Measurements from ENCODE around the gene FAM171A1. TPM values are rescaled to one million over a fixed set of nuclear protein-coding genes. Genes with fewer than 3 reads are reported as not detected.

FAM171A1 gene
- total RNA-seq, 2 experiments from 2014 or later, result 4.0 TPM

- ChIA-PET CTCF (no interaction called here), POLR2A (interaction anchor here (1.1 kb wide), 1 partner anchor 85 kb away, joined by 3 read pairs; the partner anchor contains the start of gene RPP38)
- Mint-ChIP-seq H3K27ac (no peak overlapping the region), H3K4me1 (ENCODE audit: low read depth) (peaks cover 21% of the 10 kb centered on the region), H3K36me3 (ENCODE audit: low read depth) (peaks cover 8% of the 10 kb centered on the region), H3K27me3 (ENCODE audit: low read depth) (no peaks in the 10 kb centered on the region), H3K4me3 (no peak overlapping the region), H3K9me3 (ENCODE audit: insufficient read depth) (no peaks in the 10 kb centered on the region)
- no peak for ATAC-seq
- DNase-seq, result no peak
These were observed 188.4 kb downstream of the FAM171A1 start for GRCh38 chr10:15182540-15183207.

GRCh38 chr10:15181576-15182156, 189.4 kb downstream of the FAM171A1 start:
- no peak overlapping the region for H3K27ac Mint-ChIP-seq
- H3K27me3 Mint-ChIP-seq (ENCODE audit: low read depth), result no peaks in the 10 kb centered on the region
- POLR2A ChIA-PET, result interaction anchor here (1.0 to 1.1 kb wide), 2 partner anchors 12 to 84 kb away, joined by 3 to 4 read pairs; partner anchors contain the start of gene RPP38
- H3K9me3 Mint-ChIP-seq (ENCODE audit: insufficient read depth), result no peaks in the 10 kb centered on the region
- CTCF ChIA-PET, result no interaction called here
- no peak for ATAC-seq
- peaks cover 20% of the 10 kb centered on the region for H3K4me1 Mint-ChIP-seq (ENCODE audit: low read depth)
- peaks cover 5% of the 10 kb centered on the region for H3K36me3 Mint-ChIP-seq (ENCODE audit: low read depth)
- DNase-seq, result no peak
- H3K4me3 Mint-ChIP-seq, result no peak overlapping the region

- Mint-ChIP-seq H3K27ac (no peak overlapping the region), H3K4me1 (ENCODE audit: low read depth) (peaks cover 11% of the 10 kb centered on the region), H3K4me3 (no peak overlapping the region), H3K9me3 (ENCODE audit: insufficient read depth) (no peaks in the 10 kb centered on the region), H3K36me3 (ENCODE audit: low read depth) (peaks cover 3% of the 10 kb centered on the region), H3K27me3 (ENCODE audit: low read depth) (peaks cover under 1% of the 10 kb centered on the region)
- CTCF ChIA-PET, result interaction anchor here (0.8 to 1.2 kb wide), 3 partner anchors 9 to 12 kb away, joined by 3 read pairs; no protein-coding TSS in a partner anchor
- ATAC-seq (no peak), DNase-seq (no peak)
- POLR2A ChIA-PET, result interaction anchor here (1.0 kb wide), 1 partner anchor 11 kb away, joined by 4 read pairs; no protein-coding TSS in a partner anchor
These were observed 190.4 kb downstream of the FAM171A1 start for GRCh38 chr10:15180736-15181135.

DNA sequence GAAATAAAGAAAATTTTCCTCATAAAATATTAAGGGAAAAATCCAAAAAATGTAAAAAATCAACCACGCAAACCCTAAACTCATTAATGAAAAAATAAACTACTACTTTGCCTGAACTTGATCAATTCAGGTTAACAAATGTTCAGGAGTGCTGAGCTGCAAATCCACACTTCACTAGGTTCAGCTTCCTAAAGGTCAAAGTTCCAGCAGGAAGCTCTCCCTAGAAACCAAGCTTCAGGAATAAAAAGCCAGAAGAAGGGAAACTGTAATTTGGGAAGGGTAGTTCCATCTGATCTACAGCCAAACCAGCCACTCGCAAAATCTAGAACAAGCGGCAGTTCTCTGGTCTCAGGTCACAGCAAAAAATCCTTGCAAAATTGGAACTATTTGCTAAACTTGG, 194.8 kb downstream of the FAM171A1 start:
- Mint-ChIP-seq H3K9me3 (ENCODE audit: insufficient read depth) (no peaks in the 10 kb centered on the region), H3K4me1 (ENCODE audit: low read depth) (peaks cover 14% of the 10 kb centered on the region), H3K27me3 (ENCODE audit: low read depth) (peaks cover 2% of the 10 kb centered on the region), H3K36me3 (ENCODE audit: low read depth) (no peaks in the 10 kb centered on the region), H3K4me3 (no peak overlapping the region), H3K27ac (no peak overlapping the region)
- CTCF ChIA-PET, result no interaction called here
- ATAC-seq (no peak), DNase-seq (no peak)
- POLR2A ChIA-PET, result no interaction called here

GRCh38 chr10:15175587-15175986, 195.5 kb downstream of the FAM171A1 start:
- no peak for ATAC-seq
- ChIA-PET POLR2A (no interaction called here), CTCF (no interaction called here)
- Mint-ChIP-seq H3K27me3 (ENCODE audit: low read depth) (peaks cover 2% of the 10 kb centered on the region), H3K4me3 (no peak overlapping the region), H3K27ac (no peak overlapping the region), H3K9me3 (ENCODE audit: insufficient read depth) (no peaks in the 10 kb centered on the region), H3K4me1 (ENCODE audit: low read depth) (peaks cover 21% of the 10 kb centered on the region), H3K36me3 (ENCODE audit: low read depth) (no peaks in the 10 kb centered on the region)
- no peak for DNase-seq

- Mint-ChIP-seq H3K4me3 (no peak overlapping the region), H3K4me1 (ENCODE audit: low read depth) (peaks cover 41% of the 10 kb centered on the region), H3K36me3 (ENCODE audit: low read depth) (peaks cover 2% of the 10 kb centered on the region), H3K27me3 (ENCODE audit: low read depth) (peaks cover 2% of the 10 kb centered on the region), H3K27ac (no peak overlapping the region), H3K9me3 (ENCODE audit: insufficient read depth) (no peaks in the 10 kb centered on the region)
- DNase-seq (no peak), ATAC-seq (no peak)
- POLR2A ChIA-PET, result no interaction called here
- CTCF ChIA-PET, result interaction anchor here (1.0 kb wide), 1 partner anchor 35 kb away, joined by 3 read pairs; no protein-coding TSS in a partner anchor
These were observed 198.7 kb downstream of the FAM171A1 start for GRCh38 chr10:15172306-15172840.

DNA sequence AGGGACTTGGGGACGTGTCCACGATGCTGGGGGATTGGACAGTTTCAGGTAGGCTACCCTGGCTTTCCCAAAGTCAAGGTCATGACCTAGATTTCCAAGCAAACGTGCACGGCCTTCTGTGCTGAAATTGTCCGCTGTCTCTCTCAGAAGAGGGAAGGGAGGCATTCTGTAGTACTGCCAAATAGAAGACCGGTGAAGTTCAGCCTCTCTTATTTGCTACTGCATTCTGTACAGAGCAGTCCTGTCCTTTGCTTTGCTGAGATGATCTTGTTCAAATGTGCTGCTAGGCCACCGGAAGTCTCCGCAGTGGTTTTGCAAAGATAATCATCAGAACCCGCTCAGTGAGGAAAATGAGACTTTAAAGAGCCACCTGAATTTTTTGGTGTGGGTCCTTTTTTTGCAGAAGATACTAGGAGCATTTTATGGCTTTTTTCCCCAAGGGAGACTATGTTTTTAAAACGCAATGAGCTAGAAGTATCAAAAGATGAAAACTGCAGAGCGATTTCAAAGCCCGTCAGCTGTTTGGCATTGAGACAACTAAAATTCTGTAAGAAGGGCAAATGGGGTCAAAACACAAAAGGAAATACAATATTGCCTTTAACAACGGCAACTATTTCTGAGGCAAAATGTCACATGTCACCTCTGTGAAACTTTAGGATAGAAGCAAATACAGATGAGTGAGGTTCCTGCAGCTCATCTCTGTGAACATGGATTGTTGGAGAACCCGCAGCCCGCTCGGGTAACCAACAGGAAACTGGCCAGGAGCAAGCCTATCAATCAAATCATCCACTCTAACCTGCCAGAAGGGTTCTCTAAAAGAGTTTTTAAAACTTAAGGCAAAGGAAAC, 201.3 kb downstream of the FAM171A1 start:
- ATAC-seq, result peak; percentile 50
- peak overlapping the region; percentile 89 for H3K27ac Mint-ChIP-seq
- H3K27me3 Mint-ChIP-seq (ENCODE audit: low read depth), result no peaks in the 10 kb centered on the region
- H3K9me3 Mint-ChIP-seq (ENCODE audit: insufficient read depth), result no peaks in the 10 kb centered on the region
- H3K4me1 Mint-ChIP-seq (ENCODE audit: low read depth), result peaks cover 55% of the 10 kb centered on the region
- peak; percentile 83 for DNase-seq
- H3K36me3 Mint-ChIP-seq (ENCODE audit: low read depth), result peaks cover 5% of the 10 kb centered on the region
- ChIA-PET CTCF (interaction anchor here (0.8 to 1.8 kb wide), 5 partner anchors 16 to 41 kb away, joined by 3 to 7 read pairs (median 4); no protein-coding TSS in a partner anchor), POLR2A (interaction anchor here (0.7 to 1.4 kb wide), 10 partner anchors 9 to 215 kb away, joined by 3 to 5 read pairs (median 4); partner anchors contain the start of gene MEIG1)
- peak overlapping the region; percentile 72 for H3K4me3 Mint-ChIP-seq

DNA sequence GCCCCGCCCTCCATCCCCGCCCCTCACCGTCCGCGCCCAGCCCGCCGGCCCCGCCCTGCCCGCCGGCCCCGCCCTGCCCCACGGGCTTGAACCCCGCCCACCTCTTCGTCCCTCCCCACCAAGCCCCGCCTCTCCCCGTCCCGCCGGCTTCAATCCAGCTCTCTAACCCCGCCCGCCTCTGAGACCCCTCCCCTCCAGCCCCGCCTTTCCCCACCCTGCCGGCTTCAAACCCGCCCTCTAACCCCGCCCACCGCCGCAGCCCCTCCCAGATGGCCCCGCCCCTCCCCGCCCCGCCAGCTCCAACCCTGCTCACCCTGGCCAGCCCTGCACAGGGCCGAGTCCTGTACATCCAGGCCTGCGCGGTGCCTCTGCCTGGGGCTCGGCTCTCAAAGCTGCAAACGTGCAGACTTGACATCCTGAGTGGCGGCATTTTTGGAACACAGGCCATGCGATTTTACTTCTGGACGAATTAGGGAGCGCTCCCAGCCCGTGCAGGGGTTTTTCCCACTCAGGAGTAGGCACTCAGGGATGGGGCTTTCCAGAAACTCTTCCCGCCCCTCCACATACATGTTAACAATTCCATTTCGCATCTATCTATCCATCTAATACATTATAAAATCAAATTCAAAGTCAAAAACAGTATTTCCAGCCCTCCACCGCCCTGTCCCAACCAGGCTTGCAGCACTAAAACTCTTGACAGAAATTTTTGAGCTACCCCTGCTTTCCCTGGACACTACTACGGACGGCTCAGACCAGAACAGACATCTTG, 202.1 kb downstream of the FAM171A1 start:
- ChIA-PET CTCF (interaction anchor here (0.7 to 1.8 kb wide), 7 partner anchors 16 to 70 kb away, joined by 3 to 7 read pairs (median 3); no protein-coding TSS in a partner anchor), POLR2A (interaction anchor here (0.6 to 1.4 kb wide), 9 partner anchors 28 to 984 kb away, joined by 3 to 8 read pairs (median 3); partner anchors contain the start of gene MEIG1)
- H3K36me3 Mint-ChIP-seq (ENCODE audit: low read depth), result peaks cover 9% of the 10 kb centered on the region
- no peaks in the 10 kb centered on the region for H3K9me3 Mint-ChIP-seq (ENCODE audit: insufficient read depth)
- no peaks in the 10 kb centered on the region for H3K27me3 Mint-ChIP-seq (ENCODE audit: low read depth)
- H3K4me1 Mint-ChIP-seq (ENCODE audit: low read depth), result peaks cover 59% of the 10 kb centered on the region
- DNase-seq (peak; percentile 98), ATAC-seq (peak; percentile 64)
- peak overlapping the region; percentile 72 for H3K4me3 Mint-ChIP-seq
- peak overlapping the region; percentile 89 for H3K27ac Mint-ChIP-seq

DNA sequence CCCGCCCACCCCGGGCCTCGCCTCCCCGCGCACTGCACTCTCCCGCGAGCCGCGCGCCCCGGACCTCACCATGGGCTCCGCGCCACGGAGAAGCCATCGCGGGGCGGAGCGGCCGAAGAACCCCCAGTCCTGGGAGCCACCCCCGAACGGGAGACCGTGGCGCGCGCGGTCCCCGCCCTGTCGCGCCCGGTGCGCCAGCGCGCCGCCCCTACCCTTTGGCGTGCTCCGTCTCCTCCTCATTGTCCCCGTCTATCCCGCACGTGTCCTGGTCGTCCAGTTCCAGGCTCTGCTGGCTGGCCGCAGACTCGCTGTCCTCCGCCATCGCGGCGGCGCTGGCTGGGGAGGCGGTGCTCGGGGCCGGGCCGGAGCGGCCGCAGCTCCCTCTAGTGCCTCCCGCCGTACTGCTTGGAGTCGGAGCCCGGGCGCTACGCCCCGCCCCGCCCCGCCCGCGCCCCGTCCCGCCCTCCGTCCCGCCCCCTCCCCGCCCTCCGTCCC, 202.8 kb downstream of the FAM171A1 start, which contains the start of gene NMT2:
Gene NMT2 (minus strand): TSS at position 403 of the 495 bp plus-strand sequence. CDS start 81 bp downstream, at position 322.
- DNase-seq (no peak), ATAC-seq (peak; percentile 81)
- POLR2A ChIA-PET, result interaction anchor here (0.6 to 1.4 kb wide), 6 partner anchors 33 to 518 kb away, joined by 3 to 8 read pairs (median 3); partner anchors contain the start of gene MEIG1
- Mint-ChIP-seq H3K4me1 (ENCODE audit: low read depth) (peaks cover 61% of the 10 kb centered on the region), H3K9me3 (ENCODE audit: insufficient read depth) (no peaks in the 10 kb centered on the region), H3K27ac (peak within 1 kb of the TSS; percentile 93), H3K36me3 (ENCODE audit: low read depth) (peaks cover 12% of the 10 kb centered on the region), H3K4me3 (peak within 1 kb of the TSS; percentile 90), H3K27me3 (ENCODE audit: low read depth) (no peaks in the 10 kb centered on the region)
- CTCF ChIA-PET, result interaction anchor here (0.7 to 2.4 kb wide), 9 partner anchors 17 to 86 kb away, joined by 3 to 16 read pairs (median 3); no protein-coding TSS in a partner anchor

DNA sequence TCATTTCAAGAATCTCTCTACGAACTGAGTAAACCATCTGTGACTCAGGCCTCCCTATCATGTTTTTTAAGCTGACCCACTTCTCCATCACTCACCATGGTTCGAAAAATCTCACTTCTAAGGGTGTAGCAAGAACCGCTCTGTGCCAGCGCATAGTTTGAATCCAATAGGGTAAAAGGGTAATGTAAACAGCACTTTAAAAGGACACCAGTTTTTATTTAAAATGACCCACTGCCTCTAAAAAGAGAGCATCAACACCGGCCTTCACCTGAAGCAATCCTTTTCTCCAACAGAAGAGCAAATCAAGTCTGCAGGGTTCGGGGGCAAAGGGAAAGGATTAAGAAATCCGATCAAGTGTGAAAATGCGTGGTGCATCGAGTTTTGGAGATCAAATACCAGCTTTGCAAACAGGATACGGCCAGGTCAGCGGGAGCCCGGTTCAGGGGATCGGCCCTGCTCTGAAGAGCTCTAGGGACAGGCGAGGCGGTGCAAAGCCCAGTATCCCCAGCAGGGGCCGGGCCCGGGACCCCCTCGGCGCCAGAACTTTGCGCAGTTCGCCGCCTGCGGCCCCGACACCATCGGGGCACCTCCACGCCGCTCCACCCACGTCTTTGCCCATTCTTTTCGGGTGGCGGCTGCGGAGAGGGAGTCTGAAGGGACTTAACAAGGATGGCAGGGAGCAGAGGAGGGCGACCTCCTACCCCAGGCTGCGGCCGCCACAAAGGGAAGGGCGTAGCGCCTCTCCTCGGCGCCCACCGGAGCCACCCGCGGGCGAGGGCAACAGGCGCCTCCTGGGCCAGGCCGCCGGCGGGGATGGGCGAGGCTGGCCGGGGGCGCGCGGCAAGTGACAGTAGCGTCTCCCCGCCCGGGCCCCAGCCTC, 203.4 kb downstream of the FAM171A1 start:
- ChIA-PET CTCF (interaction anchor here (0.6 to 2.4 kb wide), 13 partner anchors 26 to 215 kb away, joined by 3 to 16 read pairs (median 3); no protein-coding TSS in a partner anchor), POLR2A (interaction anchor here (0.6 to 1.6 kb wide), 4 partner anchors 15 to 518 kb away, joined by 3 to 4 read pairs (median 4); no protein-coding TSS in a partner anchor)
- peaks cover 57% of the 10 kb centered on the region for H3K4me1 Mint-ChIP-seq (ENCODE audit: low read depth)
- DNase-seq (peak; percentile 61), ATAC-seq (peak; percentile 24)
- H3K36me3 Mint-ChIP-seq (ENCODE audit: low read depth), result peaks cover 12% of the 10 kb centered on the region
- no peaks in the 10 kb centered on the region for H3K9me3 Mint-ChIP-seq (ENCODE audit: insufficient read depth)
- peak overlapping the region; percentile 90 for H3K4me3 Mint-ChIP-seq
- no peaks in the 10 kb centered on the region for H3K27me3 Mint-ChIP-seq (ENCODE audit: low read depth)
- peak overlapping the region; percentile 83 for H3K27ac Mint-ChIP-seq

All from activated CD8-positive, alpha-beta T cell treated with anti-CD3 and anti-CD28 coated beads, Interleukin-2, amount 10 ng/mL, durations not matched to agents 7 days and 5 days (primary cell).